ENCODE data around the gene HAGH.

HAGH gene

GRCh38 chr16:1831186-1832075 is 4.8 kb upstream of the HAGH start:
- no peak for DNase-seq (ENCODE audit: low spot score)

- no peak for DNase-seq (ENCODE audit: low spot score)
Measured at GRCh38 chr16:1830213-1830612, 3.6 kb upstream of the HAGH start.

GRCh38 chr16:1828645-1829410 is 2.2 kb upstream of the HAGH start:
- DNase-seq (ENCODE audit: low spot score) = no peak

- peak; percentile 41 for DNase-seq (ENCODE audit: low spot score)
Measured at GRCh38 chr16:1825864-1826690, 548 bp downstream of the HAGH start.

- no peak for DNase-seq (ENCODE audit: low spot score)
Measured at GRCh38 chr16:1825381-1825863, 1.2 kb downstream of the HAGH start.

- peak; percentile 39 for DNase-seq (ENCODE audit: low spot score)
Measured at GRCh38 chr16:1823821-1824220, 2.8 kb downstream of the HAGH start.

- DNase-seq (ENCODE audit: low spot score) = no peak
Measured at GRCh38 chr16:1822801-1823200, 3.8 kb downstream of the HAGH start.

GRCh38 chr16:1821861-1822611 is 4.6 kb downstream of the HAGH start:
- no peak for DNase-seq (ENCODE audit: low spot score)

- DNase-seq (ENCODE audit: low spot score) = no peak
Measured at GRCh38 chr16:1820946-1821290, 5.7 kb downstream of the HAGH start.

GRCh38 chr16:1820096-1820945 is 6.3 kb downstream of the HAGH start:
- DNase-seq (ENCODE audit: low spot score) = no peak

- no peak for DNase-seq (ENCODE audit: low spot score)
Measured at GRCh38 chr16:1819611-1820010, 7.0 kb downstream of the HAGH start.

- no peak for DNase-seq (ENCODE audit: low spot score)
Measured at GRCh38 chr16:1818873-1819525, 7.6 kb downstream of the HAGH start.

GRCh38 chr16:1818204-1818872 is 8.3 kb downstream of the HAGH start:
- no peak for DNase-seq (ENCODE audit: low spot score)

GRCh38 chr16:1817716-1818115 is 8.9 kb downstream of the HAGH start:
- no peak for DNase-seq (ENCODE audit: low spot score)

GRCh38 chr16:1817276-1817589 is 9.4 kb downstream of the HAGH start:
- DNase-seq (ENCODE audit: low spot score) = no peak

GRCh38 chr16:1816396-1817275 is 10.0 kb downstream of the HAGH start:
- DNase-seq (ENCODE audit: low spot score) = no peak

GRCh38 chr16:1815461-1815860 is 11.2 kb downstream of the HAGH start:
- no peak for DNase-seq (ENCODE audit: low spot score)

- peak; percentile 86 for DNase-seq (ENCODE audit: low spot score)
Measured at GRCh38 chr16:1812732-1813163, 13.9 kb downstream of the HAGH start.

- DNase-seq (ENCODE audit: low spot score) = no peak
Measured at GRCh38 chr16:1810536-1810935, 16.1 kb downstream of the HAGH start.
